Limb (tissue), 2 donors: ENCODE data around the gene NMRK2.
"Not testable (repeated sequence)": the region's sequence is repeated elsewhere in the genome, so short reads cannot be mapped to it uniquely, and the experiment has no call there.

Source experiments
- DNase-seq, 2 donors: peaks; one replicate each; pipeline ENCODE4 v3.0.0-alpha.2; 2016; ENCODE audit errors: extremely low spot score in 2 of 2

Gene NMRK2

GRCh38 chr19:3936506-3937442 is 3.9 kb downstream of the NMRK2 start:
- DNase-seq: no peak

DNA sequence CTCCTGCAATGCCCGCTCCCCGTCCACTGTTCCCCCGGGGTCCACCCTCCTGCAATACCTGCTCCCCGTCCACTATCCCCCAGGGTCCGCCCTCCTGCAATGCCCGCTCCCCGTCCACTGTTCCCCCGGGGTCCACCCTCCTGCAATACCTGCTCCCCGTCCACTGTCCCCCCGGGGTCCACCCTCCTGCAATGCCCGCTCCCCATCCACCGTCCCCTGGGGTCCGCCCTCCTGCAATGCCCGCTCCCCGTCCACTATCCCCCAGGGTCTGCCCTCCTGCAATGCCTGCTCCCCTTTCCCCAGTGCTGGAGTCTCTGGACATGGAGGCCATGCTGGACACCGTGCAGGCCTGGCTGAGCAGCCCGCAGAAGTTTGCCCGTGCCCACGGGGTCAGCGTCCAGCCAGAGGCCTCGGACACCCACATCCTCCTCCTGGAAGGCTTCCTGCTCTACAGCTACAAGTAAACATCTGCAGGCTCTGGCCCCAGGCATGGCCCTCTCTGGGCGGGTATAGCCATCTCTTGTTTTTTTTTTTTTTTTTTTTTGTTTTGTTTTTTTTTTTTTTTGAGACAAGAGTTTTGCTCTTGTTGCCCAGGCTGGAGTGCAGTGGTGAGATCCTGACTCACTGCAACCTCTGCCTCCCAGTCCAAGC is 5.6 kb downstream of the NMRK2 start:
- DNase-seq: not testable (repeated sequence)

- DNase-seq: no peak
Observed at GRCh38 chr19:3942790-3943409, 10.0 kb downstream of the NMRK2 start.

DNA sequence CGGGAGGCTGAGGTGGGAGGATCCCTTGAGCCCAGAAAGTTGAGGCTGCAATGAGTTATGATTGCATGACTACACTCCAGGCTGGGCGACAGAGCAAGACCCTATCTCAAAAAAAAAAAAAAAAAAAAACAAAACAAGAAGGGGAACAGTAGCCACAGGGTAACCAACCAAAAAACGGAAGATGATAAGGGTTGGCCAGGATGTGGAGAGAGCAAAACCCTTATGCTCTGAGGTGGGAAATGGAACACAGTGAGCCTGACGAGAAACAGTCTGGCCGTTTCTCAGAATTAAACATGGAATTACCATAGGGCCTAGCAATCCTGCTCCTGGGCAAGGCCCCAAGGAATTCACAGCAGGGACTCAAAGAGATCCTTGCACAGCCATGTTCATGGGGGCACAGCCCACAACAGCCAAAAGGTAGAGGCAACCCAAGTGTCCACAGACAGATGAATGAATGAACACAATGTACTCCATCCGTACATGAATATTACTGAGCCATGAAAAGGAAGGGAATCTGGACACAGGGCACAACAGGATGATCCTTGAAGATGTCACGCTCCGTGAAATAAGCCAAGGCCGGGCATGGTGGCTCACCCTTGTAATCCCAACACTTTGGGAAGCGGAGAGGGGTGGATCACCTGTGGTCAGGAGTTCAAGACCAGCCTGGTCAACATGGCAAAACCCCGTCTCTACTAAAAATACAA is 11.3 kb downstream of the NMRK2 start:
- no peak for DNase-seq

GRCh38 chr19:3945838-3946237 is 13.0 kb downstream of the NMRK2 start:
- no peak for DNase-seq

GRCh38 chr19:3947316-3947933 is 14.6 kb downstream of the NMRK2 start:
- not testable (repeated sequence) for DNase-seq

GRCh38 chr19:3949294-3949693 is 16.4 kb downstream of the NMRK2 start:
- DNase-seq: no peak

DNA sequence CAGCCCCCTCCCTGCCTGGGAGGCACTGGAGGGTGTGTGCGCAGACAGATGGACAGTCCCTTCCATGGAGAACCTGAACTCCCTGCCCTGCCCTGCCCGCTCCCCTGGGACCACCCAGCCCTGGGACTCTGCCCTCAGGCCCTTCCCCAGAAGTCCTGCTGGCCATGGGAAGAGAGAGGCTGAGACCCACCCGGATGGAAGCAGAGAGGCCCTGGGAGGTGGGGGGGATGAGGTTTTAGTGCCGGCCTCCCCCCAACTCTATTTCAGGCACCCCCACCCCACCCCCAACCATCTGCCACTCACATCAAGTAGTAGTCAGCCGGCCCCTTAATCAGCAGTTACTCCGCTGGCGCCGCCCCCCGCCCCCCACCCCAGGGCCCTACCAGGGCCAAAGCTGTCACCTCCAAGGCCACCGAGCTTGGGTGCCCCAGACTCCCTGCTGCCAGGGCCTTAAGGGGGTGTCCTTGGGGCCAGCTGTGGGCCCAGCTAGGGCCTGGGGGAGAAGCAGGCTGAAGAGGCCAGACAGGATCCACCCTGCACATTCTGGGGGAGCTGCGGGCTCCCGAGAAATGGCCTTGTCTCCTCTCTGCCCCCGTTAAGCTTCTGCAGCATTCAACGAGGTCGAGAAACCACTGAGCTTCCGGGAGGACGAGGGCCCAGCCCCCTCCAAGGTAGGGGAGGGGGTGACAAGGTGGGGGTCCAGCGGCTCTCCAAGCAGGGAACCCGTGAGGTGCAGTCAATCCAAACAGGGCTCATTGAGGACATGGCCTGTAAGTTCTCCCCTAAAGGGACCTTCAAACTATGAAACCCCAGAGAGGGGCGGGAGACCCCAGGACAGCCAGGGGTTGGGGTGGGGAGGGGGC is 17.4 kb downstream of the NMRK2 start:
- no peak for DNase-seq

- peak in 1 of 2 donors; percentile 35 for DNase-seq
Observed at GRCh38 chr19:3950871-3951861, 18.3 kb downstream of the NMRK2 start.

DNA sequence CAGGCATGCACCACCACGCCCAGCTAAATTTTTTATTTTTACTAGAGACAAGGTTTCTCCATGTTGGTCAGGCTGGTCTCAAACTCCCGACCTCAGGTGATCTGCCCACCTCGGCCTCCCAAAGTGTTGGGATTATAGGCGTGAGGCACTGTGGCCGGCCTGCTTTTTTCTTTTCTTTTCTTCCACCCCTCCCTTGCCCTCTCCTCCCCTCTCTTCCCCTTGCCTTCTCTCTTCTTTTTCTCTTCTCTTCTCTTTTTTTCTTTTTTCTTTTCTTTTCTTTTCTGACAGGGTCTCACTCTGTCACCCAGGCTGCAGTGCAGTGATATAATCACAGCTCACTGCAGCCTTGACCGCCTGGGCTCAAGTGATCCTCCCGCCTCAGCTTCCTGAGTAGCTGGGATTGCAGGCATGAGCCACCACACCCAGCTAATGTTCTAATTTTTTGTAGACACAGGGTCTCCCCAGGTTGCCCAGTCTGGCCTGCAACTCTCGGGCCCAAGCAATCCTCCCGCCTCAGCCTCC is 19.9 kb downstream of the NMRK2 start:
- not testable (repeated sequence) for DNase-seq

- DNase-seq: no peak
Observed at GRCh38 chr19:3954107-3954506, 21.2 kb downstream of the NMRK2 start.

GRCh38 chr19:3955276-3955675 is 22.4 kb downstream of the NMRK2 start:
- DNase-seq: not testable (repeated sequence)

GRCh38 chr19:3955688-3956087 is 22.8 kb downstream of the NMRK2 start:
- DNase-seq: no peak

GRCh38 chr19:3958836-3959765 is 26.2 kb downstream of the NMRK2 start:
- DNase-seq: no peak

DNA sequence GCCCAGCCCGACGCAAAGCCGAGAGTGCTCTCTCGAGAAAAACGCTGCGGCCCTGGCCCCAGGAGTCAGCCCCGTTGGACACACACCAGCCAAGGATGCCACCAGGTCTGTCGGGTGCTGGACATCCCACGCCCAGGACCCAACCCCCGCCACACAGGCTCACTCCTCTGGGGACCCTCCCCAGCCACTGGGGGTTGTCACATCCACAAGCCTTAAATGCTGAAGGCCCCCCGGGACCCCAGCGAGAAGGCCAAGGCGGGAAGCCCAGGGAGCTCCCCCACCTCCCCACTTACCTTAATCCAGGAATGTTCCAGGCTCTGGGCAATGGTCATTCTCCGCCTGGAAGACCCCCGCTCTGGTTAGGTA is 26.9 kb downstream of the NMRK2 start:
- no peak for DNase-seq

DNA sequence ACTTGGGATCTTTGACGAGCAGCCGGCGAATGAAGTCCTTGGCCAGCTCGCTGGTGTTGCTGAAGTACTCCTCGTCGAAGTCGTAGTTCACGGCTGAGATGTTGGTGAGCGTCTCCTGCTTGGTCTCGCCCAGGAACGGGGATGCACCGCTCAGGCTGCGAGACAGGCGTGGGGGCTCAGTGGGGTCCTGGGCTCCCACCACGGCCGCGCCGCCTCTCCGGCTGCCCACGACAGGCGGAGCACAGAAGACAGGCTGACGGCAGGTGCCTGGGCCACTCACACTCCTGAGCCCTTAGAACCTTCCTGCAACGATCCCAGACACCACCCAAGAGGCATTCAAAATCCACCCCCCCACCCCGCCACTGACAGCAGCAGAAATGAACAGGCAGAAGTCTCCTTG is 28.1 kb downstream of the NMRK2 start:
- no peak for DNase-seq

GRCh38 chr19:3963458-3964255 is 30.8 kb downstream of the NMRK2 start:
- DNase-seq: no peak
